Body of pancreas (tissue), 4 donors: Measurements from ENCODE around the gene CNOT1.

Experiments
- CTCF ChIP-seq, 7 experiments: fragments of 450-650 bp in 4 of 7; fragments of 200-600 bp in 3 of 7; sonication (generic) in 3 of 7; IDR thresholded peaks; one replicate each; pipeline ENCODE4 v1.5.1; 2016 to 2019; ENCODE audit warnings: antibody characterized with exemption in 7 of 7
- POLR2A ChIP-seq, 3 donors: fragments of 450-650 bp; IDR thresholded peaks; one replicate each; pipeline ENCODE4 v1.6.1; 2016; ENCODE audit warnings: antibody characterized with exemption in 3 of 3, mild to moderate bottlenecking in 2 of 3

GRCh38 chr16:58670946-58671583 is 41.4 kb upstream of the CNOT1 start:
- TF ChIP-seq POLR2A (IDR thresholded peaks at IDR 0.05) (no peak), CTCF (IDR thresholded peaks at IDR 0.05) (no peak)
